ENCODE data around the gene ANXA8.

DNA sequence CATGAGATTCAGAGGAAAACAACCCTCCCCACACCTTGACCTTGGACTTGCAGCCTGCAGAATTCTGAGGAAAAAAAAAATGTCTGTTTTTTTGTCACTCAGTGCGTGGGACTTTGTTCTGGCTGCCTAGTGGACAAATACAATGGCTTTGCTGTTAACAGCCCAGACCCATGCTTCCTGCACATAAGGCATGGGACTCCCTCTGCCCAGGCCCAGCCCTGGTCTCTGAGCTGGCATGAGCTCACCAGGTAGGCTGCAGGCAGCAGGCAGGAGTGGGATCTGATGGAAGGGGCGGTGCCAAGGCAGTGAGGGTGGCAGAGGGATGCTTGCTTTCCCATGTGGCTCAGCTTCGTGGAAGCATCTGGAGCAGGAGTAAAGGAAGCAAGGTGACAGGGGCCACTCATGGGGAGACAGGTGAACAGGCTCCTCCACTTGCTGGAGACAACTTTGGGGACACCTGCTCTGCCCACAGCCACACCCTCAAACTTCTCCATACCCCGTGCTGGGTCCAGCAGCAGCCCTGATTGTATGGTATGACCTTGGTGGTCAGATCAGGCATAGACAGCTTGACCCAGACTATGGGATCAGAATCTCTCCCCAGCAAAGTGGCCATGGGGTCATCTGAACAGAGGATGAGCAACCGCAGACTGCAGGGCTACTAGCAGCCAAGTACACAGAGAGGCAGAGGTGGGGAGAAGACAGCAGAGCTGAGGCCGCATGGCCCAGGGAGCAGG is 27.0 kb downstream of the ANXA8 start:
- TF ChIP-seq, protein P1, sequence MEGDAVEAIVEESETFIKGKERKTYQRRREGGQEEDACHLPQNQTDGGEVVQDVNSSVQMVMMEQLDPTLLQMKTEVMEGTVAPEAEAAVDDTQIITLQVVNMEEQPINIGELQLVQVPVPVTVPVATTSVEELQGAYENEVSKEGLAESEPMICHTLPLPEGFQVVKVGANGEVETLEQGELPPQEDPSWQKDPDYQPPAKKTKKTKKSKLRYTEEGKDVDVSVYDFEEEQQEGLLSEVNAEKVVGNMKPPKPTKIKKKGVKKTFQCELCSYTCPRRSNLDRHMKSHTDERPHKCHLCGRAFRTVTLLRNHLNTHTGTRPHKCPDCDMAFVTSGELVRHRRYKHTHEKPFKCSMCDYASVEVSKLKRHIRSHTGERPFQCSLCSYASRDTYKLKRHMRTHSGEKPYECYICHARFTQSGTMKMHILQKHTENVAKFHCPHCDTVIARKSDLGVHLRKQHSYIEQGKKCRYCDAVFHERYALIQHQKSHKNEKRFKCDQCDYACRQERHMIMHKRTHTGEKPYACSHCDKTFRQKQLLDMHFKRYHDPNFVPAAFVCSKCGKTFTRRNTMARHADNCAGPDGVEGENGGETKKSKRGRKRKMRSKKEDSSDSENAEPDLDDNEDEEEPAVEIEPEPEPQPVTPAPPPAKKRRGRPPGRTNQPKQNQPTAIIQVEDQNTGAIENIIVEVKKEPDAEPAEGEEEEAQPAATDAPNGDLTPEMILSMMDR (IDR thresholded peaks at IDR 0.05; ENCODE audit: insufficient read depth, low read depth, low read length) = no peak
- TF ChIP-seq EZH2 (IDR thresholded peaks at IDR 0.05; ENCODE audit: insufficient read depth, low read length) = no peak
